HG02870 (cell line): ENCODE measurements around the gene OR9G4.

Experiments used
- ATAC-seq: cut with Tn5 transposase; IDR thresholded peaks from one replicate; pipeline ENCODE4 v1.9.1; 2021; ENCODE audit warnings: mild to moderate bottlenecking, moderate library complexity; ENCODE audit not compliant: unreplicated experiment

OR9G4 gene

GRCh38 chr11:56748597-56748996 is at the start of gene OR9G4:
OR9G4 (minus strand) TSS chr11:56748697; CDS start chr11:56743766, 4,931 bp downstream.
- no peak for ATAC-seq

GRCh38 chr11:56783448-56784041 is 35.0 kb upstream of the OR9G4 start:
- ATAC-seq = no peak

DNA sequence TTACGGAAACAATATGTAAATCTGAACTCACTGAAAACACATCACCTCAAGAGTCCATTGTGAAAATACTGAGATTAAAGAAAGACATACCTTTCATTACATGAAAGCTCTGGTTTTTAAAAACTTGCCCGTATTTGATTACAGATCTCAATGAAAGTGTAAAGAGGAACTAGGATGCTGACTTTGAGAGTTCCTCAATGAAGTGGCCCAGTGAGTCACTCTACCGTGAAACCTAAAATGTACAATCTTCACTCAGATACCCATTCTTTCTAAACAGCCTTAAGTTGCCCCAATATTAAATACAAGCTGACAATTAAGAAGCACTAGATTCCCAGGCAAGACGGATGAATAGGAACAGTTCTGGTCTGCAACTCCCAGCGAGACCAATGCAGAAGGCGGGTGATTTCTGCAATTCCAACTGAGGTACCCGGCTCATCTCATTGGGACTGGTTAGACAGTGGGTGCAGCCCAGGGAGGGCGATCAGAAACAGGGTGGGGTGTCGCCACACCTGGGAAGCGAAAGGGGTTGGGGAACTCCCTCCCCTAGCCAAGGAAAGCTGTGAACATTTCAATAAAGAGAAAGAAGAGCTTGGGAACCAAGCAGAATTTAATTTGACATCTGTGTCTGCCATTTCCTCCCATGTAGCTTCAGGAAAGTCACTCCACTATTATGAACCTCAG is 33.8 kb upstream of the OR9G4 start:
- peak; percentile 90 for ATAC-seq

GRCh38 chr11:56776809-56777208 is 28.3 kb upstream of the OR9G4 start:
- no peak for ATAC-seq

DNA sequence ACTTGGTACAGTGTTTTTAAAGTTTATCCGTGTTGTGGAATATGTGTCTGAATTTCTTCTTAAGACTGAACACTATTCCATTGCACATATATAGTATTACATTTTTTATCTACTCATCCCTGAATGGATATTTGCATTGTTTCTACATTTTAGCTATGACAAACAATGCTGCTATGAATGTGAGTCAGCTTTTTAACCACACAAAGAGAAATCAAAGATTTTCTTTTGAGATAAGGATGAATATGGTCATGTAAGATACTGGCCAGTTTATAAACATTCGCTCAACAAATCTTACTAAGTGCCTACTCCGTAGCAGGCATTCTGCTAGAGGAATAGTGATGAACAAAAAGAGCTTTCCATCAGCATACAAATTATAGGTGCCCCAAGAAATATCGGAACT is 16.5 kb upstream of the OR9G4 start:
- no peak for ATAC-seq

- no peak for ATAC-seq
Observed at GRCh38 chr11:56751480-56751879, 3.0 kb upstream of the OR9G4 start.

DNA sequence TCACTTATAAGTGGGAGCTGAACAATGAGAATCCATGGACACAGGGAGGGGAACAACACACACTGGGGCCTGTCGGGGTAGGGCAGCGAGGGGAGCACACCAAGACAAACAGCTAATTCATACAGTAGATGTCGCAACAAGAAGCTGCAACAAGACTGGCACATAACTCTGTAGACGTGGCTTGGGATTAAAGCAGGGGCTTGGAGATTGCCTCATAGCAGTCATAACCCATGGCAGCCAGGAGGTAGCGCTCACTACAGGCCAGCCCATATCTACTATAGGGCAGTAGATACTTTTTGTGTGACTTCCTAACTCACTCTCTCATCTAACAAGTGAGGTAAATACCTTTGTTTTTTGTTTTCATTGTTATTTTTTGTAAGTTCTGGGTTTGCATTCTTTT is 1.7 kb upstream of the OR9G4 start:
- ATAC-seq = no peak

GRCh38 chr11:56740886-56741285 is 7.6 kb downstream of the OR9G4 start:
- ATAC-seq = no peak

GRCh38 chr11:56740107-56740506 is 8.4 kb downstream of the OR9G4 start:
- ATAC-seq = no peak

GRCh38 chr11:56720513-56720912 is 28.0 kb downstream of the OR9G4 start:
- ATAC-seq = no peak

DNA sequence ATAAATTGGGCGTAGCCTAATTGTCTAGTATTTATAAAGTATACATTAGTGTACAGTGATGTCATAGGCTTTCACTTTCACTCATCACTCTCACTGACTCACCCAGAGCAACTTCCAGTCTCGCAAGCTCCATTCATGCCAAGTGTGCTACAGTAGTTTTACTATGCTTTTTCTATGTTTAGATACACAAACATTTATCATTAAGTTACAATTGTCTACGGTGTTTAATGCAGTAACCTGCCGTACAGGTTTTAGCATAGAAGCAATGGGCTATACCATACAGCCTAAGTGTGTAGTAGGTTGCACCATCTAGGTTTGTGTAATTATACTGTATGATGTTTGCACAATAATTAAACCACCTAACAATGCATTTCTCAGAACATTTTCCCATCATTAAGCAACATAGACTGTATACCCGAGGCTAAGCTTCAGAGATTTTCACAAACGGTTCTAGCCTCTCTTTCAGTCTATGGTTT is 32.1 kb downstream of the OR9G4 start:
- no peak for ATAC-seq

DNA sequence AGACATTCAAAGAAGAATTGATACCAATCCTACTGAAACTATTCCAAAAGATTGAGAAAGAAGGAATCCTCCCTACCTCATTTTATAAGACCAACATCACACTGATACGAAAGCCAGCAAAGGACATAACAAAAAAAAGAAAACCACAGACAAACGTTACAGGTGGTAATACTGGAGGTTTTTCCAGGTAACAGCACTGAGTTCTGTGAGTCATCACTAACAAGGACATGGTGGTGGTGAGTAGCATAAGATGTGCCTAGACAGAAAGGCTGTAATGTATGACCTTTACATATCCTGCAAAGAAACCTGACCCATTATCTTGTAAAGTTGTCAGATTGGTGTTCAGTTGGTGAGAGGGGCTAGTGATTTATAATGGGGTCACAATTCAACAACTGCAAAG is 34.3 kb downstream of the OR9G4 start:
- ATAC-seq = no peak

- ATAC-seq = no peak
Observed at GRCh38 chr11:56706486-56706885, 42.0 kb downstream of the OR9G4 start.

GRCh38 chr11:56705784-56706396 is 42.6 kb downstream of the OR9G4 start:
- no peak for ATAC-seq

DNA sequence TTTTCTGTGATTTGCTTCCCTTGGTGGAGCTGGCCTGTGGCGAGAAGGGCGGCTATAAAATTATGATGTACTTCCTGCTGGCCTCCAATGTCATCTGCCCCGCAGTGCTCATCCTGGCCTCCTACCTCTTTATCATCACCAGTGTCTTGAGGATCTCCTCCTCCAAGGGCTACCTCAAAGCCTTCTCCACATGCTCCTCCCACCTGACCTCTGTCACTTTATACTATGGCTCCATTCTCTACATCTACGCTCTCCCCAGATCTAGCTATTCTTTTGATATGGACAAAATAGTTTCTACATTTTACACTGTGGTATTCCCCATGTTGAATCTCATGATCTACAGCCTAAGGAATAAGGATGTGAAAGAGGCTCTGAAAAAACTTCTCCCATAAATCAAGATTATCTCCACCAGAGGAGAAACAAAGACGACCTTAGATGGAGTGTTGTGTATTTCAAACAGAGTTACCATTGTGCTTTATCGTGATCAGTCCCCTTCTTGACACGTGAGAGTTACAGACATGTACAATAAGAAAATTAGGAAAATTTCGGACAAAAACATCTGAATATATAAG is 47.5 kb downstream of the OR9G4 start:
- ATAC-seq = no peak

DNA sequence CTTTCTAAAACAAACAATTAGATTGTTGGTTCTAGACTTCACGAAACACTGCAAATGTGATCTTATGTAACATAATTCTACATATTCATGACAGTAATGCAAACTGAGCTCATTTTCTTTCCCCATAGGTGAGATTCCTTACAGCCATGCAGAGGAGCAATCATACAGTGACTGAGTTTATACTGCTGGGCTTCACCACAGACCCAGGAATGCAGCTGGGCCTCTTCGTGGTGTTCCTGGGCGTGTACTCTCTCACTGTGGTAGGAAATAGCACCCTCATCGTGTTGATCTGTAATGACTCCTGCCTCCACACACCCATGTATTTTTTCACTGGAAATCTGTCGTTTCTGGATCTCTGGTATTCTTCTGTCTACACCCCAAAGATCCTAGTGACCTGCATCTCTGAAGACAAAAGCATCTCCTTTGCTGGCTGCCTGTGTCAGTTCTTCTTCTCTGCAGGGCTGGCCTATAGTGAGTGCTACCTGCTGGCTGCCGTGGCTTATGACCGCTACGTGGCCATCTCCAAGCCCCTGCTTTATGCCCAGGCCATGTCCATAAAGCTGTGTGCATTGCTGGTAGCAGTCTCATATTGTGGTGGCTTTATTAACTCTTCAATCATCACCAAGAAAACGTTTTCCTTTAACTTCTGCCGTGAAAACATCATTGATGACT is 48.1 kb downstream of the OR9G4 start:
- no peak for ATAC-seq

DNA sequence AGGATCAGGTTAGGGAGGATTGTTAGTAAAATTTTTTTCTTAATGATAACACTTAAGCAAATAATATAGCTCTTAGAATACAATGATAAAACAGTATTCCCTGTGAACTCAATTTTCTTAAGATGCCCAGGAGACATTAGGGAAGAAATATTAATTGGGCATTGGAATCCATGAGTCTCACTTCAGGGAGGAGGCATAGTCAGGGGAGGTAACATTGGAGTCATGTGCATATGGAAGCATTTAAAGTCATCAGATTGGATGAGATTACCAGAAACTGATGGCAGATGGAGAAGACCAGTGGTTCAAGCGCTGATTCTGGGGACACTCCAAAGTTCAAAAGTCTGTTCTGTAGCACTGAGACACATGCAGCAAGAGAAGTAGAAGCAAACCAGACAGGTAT is 49.7 kb downstream of the OR9G4 start, which contains the start of gene OR9G1:
OR9G1 (plus strand) TSS at position 301 of the 400 bp plus-strand sequence. CDS start 1,293 bp downstream, outside the sequence.
- ATAC-seq = no peak

DNA sequence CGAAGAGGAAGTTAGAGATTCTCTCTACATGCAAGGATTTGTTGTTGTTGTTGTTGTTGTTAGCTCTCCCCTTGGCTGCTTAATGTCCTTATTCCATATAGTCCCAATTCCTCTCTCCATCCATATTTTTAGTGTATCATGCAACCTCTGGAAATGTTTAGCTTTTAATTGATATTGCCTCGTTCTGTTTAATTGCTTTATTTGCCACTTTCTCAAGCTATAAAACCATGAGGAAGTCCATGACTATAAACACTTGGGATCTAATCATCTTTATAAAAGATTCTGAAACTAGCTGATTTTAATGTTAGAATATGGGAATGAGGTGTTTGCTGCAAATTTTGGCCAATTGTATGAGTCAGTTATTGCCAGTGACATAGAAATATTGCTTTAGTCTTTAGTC is 55.1 kb downstream of the OR9G4 start:
- no peak for ATAC-seq
